K562 (cell line): ENCODE measurements around the gene ADAMTS2. TPM values are rescaled to one million over a fixed set of nuclear protein-coding genes. Genes with fewer than 3 reads are reported as not detected.

ENCODE experiments used
- ATAC-seq: fragments of 200-7000 bp; cut with Tn5 transposase; 3 replicates; pipeline ENCODE4 v1.9.1; 2020; ENCODE audit warnings: moderate library complexity
- BruUV-seq: library from RNA; stranded (reverse); fragments of 400-500 nt; replicated peaks from 2 replicates; lab custom pipeline; 2021; lab: Mats Ljungman, UMichigan
- CTCF ChIA-PET: fragments of 300-600 bp; formaldehyde crosslinking; extraction: SDS; loops from one replicate; lab custom pipeline; 2021; ENCODE audit warnings: low intra/inter-chr PET ratio; lab: Yijun Ruan, JAX
- POLR2A ChIA-PET: fragments of 300-600, 350-650 bp; sonication (Branson Sonifier 250); formaldehyde crosslinking; extraction: SDS; loops from one replicate; lab custom pipeline; 2021; ENCODE audit warnings: antibody characterized with exemption, inconsistent platforms; lab: Yijun Ruan, JAX
- DNase-seq, 4 experiments: peaks; one replicate each; pipeline versions ENCODE4 v3.0.0 to v3.0.0-alpha.2; 2011 to 2018; ENCODE audit warnings: low spot score in 3 of 4, mixed read lengths in 3 of 4; ENCODE audit errors: extremely low read depth in 1 of 4
- FAIRE-seq: peaks from 2 replicates; lab custom pipeline; 2011; peaks lifted over from hg19 to GRCh38; lab: Jason Lieb, UNC
- H2AFZ ChIP-seq: 2 replicates; pipeline ENCODE4 v1.6.0; 2011; ENCODE audit warnings: low read depth, low read length, control low read depth, inconsistent platforms
- H3K27ac ChIP-seq: fragments of 200-600 bp; 3 replicates; pipeline ENCODE4 v1.8.0; 2011; ENCODE audit warnings: low read depth, mild to moderate bottlenecking, control low read depth, inconsistent platforms, low read length, moderate library complexity, mixed read lengths; ENCODE audit errors: extremely low read depth
- H3K27me3 ChIP-seq, 2 experiments: fragments of 300-600 bp in 1 of 2; 2 replicates in 1 of 2; 3 replicates in 1 of 2; pipeline versions ENCODE4 v1.6.0 to v1.8.0; 2011; ENCODE audit warnings: inconsistent platforms in 2 of 2, low read length in 2 of 2, mild to moderate bottlenecking in 1 of 2, mixed read lengths in 1 of 2, moderate library complexity in 1 of 2; ENCODE audit not compliant: control insufficient read depth in 2 of 2, insufficient read depth in 2 of 2
- H3K36me3 ChIP-seq: fragments of 300-600 bp; 3 replicates; pipeline ENCODE4 v1.8.0; 2011; ENCODE audit warnings: mild to moderate bottlenecking, low read length, inconsistent platforms; ENCODE audit not compliant: control insufficient read depth, insufficient read depth
- H3K4me1 ChIP-seq, 2 experiments: fragments of 200-600 bp in 1 of 2; replicated peaks in 1 of 2; 2 replicates in 1 of 2; 3 replicates in 1 of 2; pipeline versions ENCODE4 v1.5.1 to v1.8.0; 2011; ENCODE audit warnings: inconsistent platforms in 2 of 2, low read length in 2 of 2, mild to moderate bottlenecking in 1 of 2, mixed read lengths in 1 of 2, moderate library complexity in 1 of 2; ENCODE audit not compliant: control insufficient read depth in 2 of 2, insufficient read depth in 2 of 2
- H3K4me2 ChIP-seq: 2 replicates; pipeline ENCODE4 v1.6.1; 2011; ENCODE audit warnings: low read length, control low read depth, inconsistent platforms, mixed read lengths; ENCODE audit not compliant: insufficient read depth
- H3K4me3 ChIP-seq: fragments of 200-600 bp; sonication (generic), shearing (Covaris generic); 2 replicates; pipeline ENCODE4 v1.5.1; 2016; ENCODE audit warnings: control low read depth, inconsistent platforms
- H3K79me2 ChIP-seq: fragments of 200-600 bp; 3 replicates; pipeline ENCODE4 v1.8.0; 2011; ENCODE audit warnings: low read length, inconsistent platforms; ENCODE audit not compliant: control insufficient read depth, insufficient read depth
- H3K9ac ChIP-seq, 2 experiments: 2 replicates each; pipeline versions ENCODE4 v1.6.0 to v1.6.1; 2011; ENCODE audit warnings: low read depth in 2 of 2, low read length in 2 of 2, control low read depth in 1 of 2, inconsistent platforms in 1 of 2, mild to moderate bottlenecking in 1 of 2, mixed read lengths in 1 of 2; ENCODE audit not compliant: insufficient read depth in 1 of 2
- H3K9me1 ChIP-seq: one replicate; pipeline ENCODE4 v1.6.0; 2011; ENCODE audit warnings: inconsistent platforms, mild to moderate bottlenecking, low read length, moderate library complexity; ENCODE audit not compliant: control insufficient read depth, insufficient read depth
- H3K9me3 ChIP-seq: replicated peaks from 2 replicates; pipeline ENCODE4 v1.5.1; 2011; ENCODE audit warnings: low read depth, low read length, inconsistent platforms; ENCODE audit not compliant: control insufficient read depth, insufficient read depth
- H4K20me1 ChIP-seq: replicated peaks from 2 replicates; pipeline ENCODE4 v1.6.1; 2011; ENCODE audit warnings: low read length, inconsistent platforms, mixed read lengths; ENCODE audit not compliant: control insufficient read depth, insufficient read depth
- ARHGAP35 ChIP-seq: fragments of 450-650 bp; IDR thresholded peaks from 2 replicates; pipeline ENCODE4 v1.6.1; 2018; ENCODE audit not compliant: partially characterized antibody
- BACH1 ChIP-seq: fragments of 200-800 bp; sonication (Bioruptor generic); IDR thresholded peaks from 2 replicates; pipeline ENCODE4 v1.6.1; 2016; ENCODE audit warnings: missing genetic modification characterization, missing compliant biosample characterization
- BRD4 ChIP-seq: fragments of 200-600 bp; sonication (generic); IDR thresholded peaks from 2 replicates; pipeline ENCODE4 v1.6.1; 2017; ENCODE audit warnings: inconsistent platforms
- ELF2 ChIP-seq: fragments of 250-450 bp; sonication (Bioruptor Pico); IDR thresholded peaks from 2 replicates; pipeline ENCODE4 v1.5.0; 2021; ENCODE audit warnings: mild to moderate bottlenecking
- MAFF ChIP-seq: IDR thresholded peaks from 2 replicates; pipeline ENCODE4 v1.6.1; 2012; ENCODE audit warnings: low read length, improper control_type of control experiment
- NR2F6 ChIP-seq: fragments of 450-650 bp; formaldehyde crosslinking; IDR thresholded peaks from 2 replicates; pipeline ENCODE4 v1.4.0; 2020; ENCODE audit warnings: mild to moderate bottlenecking
- POLR2G ChIP-seq: fragments of 200-400 bp; formaldehyde crosslinking; IDR thresholded peaks from 2 replicates; pipeline ENCODE4 v1.6.1; 2017; ENCODE audit warnings: low read depth, mild to moderate bottlenecking, antibody characterized with exemption, low read length, moderate library complexity
- RB1 ChIP-seq: fragments of 450-650 bp; IDR thresholded peaks from 2 replicates; pipeline ENCODE4 v1.6.1; 2017; ENCODE audit warnings: low read depth, mild to moderate bottlenecking
- SMAD3 ChIP-seq: fragments of 450-650 bp; formaldehyde crosslinking; conservative IDR thresholded peaks from 2 replicates; pipeline ENCODE4 v1.4.0; 2020; ENCODE audit warnings: mild to moderate bottlenecking
- SRSF7 ChIP-seq: fragments of 200-400 bp; formaldehyde crosslinking; optimal IDR thresholded peaks from 2 replicates; pipeline ENCODE3; 2017; ENCODE audit warnings: mild to moderate bottlenecking, low read depth, low read length
- TFAM ChIP-seq: fragments of 250-450 bp; sonication (Bioruptor Pico); conservative IDR thresholded peaks from 2 replicates; pipeline ENCODE4 v1.5.0; 2021; ENCODE audit warnings: mild to moderate bottlenecking, moderate library complexity
- ZNF3 ChIP-seq: fragments of 250-450 bp; sonication (Bioruptor Pico); IDR thresholded peaks from 2 replicates; pipeline ENCODE4 v1.5.0; 2021; ENCODE audit warnings: mild to moderate bottlenecking, moderate library complexity
- ZSCAN32 ChIP-seq: fragments of 450-650 bp; formaldehyde crosslinking; IDR thresholded peaks from 2 replicates; pipeline ENCODE4 v1.4.0; 2020; ENCODE audit warnings: mild to moderate bottlenecking, moderate library complexity
- WGBS: fragments of 100-300 bp; shearing (Covaris generic); methylation state at CpG from one replicate; pipeline ENCODE4 v1.1.6; 2016; ENCODE audit warnings: low coverage, mixed read lengths; ENCODE audit not compliant: insufficient coverage; ENCODE audit errors: missing lambda C conversion rate; 5-methylcytosine and 5-hydroxymethylcytosine counted together
- in situ Hi-C: fragments of 300-500 bp; cut with MboI; formaldehyde crosslinking; loops from 4 replicates; pipeline ENCODE4 v1.15.0; 2018; ENCODE audit warnings: inconsistent platforms, mixed read lengths
- intact Hi-C: fragments of 100-400 bp; cut with micrococcal nuclease; formaldehyde crosslinking; loops from 2 replicates; pipeline ENCODE4 v1.14.2; 2022
- polyA plus RNA-seq, 8 experiments: library from polyadenylated mRNA; depleted of rRNA in 4 of 8; stranded (reverse) in 5 of 8; unstranded in 3 of 8; fragments of >200 nt; fragmentation: Nextera tagmentation in 2 of 8; fragmentation: Illumina TruSeq in 1 of 8; extraction: Ambion mirVana in 2 of 8; extraction: Trizol in 1 of 8; gene quantifications; 2 replicates each; pipeline versions ENCODE4 v1.2.1 to v1.2.3, GENCODE V29; 2011 to 2014; ENCODE audit warnings: inconsistent platforms in 1 of 8, missing spikeins in 1 of 8
- total RNA-seq, 7 experiments: library from RNA; depleted of rRNA in 6 of 7; stranded (reverse); fragments of >200 nt in 6 of 7; fragmentation: Illumina TruSeq in 2 of 7; extraction: Trizol in 2 of 7; gene quantifications; 2 replicates each; pipeline versions ENCODE4 v1.2.1 to v1.2.3, GENCODE V29; 2011 to 2021; ENCODE audit warnings: low replicate concordance in 1 of 7

ADAMTS2 gene
- total and polyA plus RNA-seq, 9 of the 15 experiments (the other 6 are each of a cell fraction or from before 2014, with no cell fraction given), result not detected

GRCh38 chr5:179184521-179185050 is 160.7 kb downstream of the ADAMTS2 start:
- no peak overlapping the region for H3K4me2 ChIP-seq
- H4K20me1 ChIP-seq, result no peaks in the 10 kb centered on the region
- no peak overlapping the region for H2AFZ ChIP-seq
- no peaks in the 10 kb centered on the region for H3K79me2 ChIP-seq
- H3K9ac ChIP-seq, result no peak overlapping the region
- no peak for DNase-seq
- H3K27me3 ChIP-seq, result peaks cover 2 to 57% of the 10 kb centered on the region in 2 experiments; a peak in 2 of 5 replicates
- no peaks in the 10 kb centered on the region for H3K9me1 ChIP-seq
- CTCF ChIA-PET, result no interaction called here
- no peaks in the 10 kb centered on the region for H3K4me1 ChIP-seq
- intact Hi-C loops, result no loop called here
- no peaks in the 10 kb centered on the region for H3K36me3 ChIP-seq
- H3K9me3 ChIP-seq, result no peaks in the 10 kb centered on the region
- no peak overlapping the region for H3K4me3 ChIP-seq
- TF ChIP-seq SMAD3 (CRISPR knock-in tag) (no peak), BRD4 (no peak), RB1 (no peak), ZNF3 (no peak), SRSF7 (no peak), MAFF (no peak), NR2F6 (no peak), BACH1 (tag) (no peak), POLR2G (no peak), ELF2 (CRISPR knock-in tag) (no peak), TFAM (CRISPR knock-in tag) (no peak), ARHGAP35 (no peak), ZSCAN32 (CRISPR knock-in tag) (no peak)
- TF ChIP-seq, all 486 proteins: peak for 0
- in situ Hi-C loops, result no loop called here
- FAIRE-seq, result no peak
- no TSS peak for BruUV-seq
- POLR2A ChIA-PET, result interaction anchor here (0.7 to 1.3 kb wide), 2 partner anchors 14 to 15 kb away, joined by 3 read pairs; no protein-coding TSS in a partner anchor
- ATAC-seq, result no peak
- 2% methylated on average over 6 of the region's 11 CpGs for WGBS
- no peak overlapping the region for H3K27ac ChIP-seq
